ENCODE measurements around the gene ZNF611. TPM values are rescaled to one million over a fixed set of nuclear protein-coding genes. Genes with fewer than 3 reads are reported as not detected.
A peak's percentile ranks its signal among the peaks of the same experiment; 100 is the strongest.

Gene ZNF611
- total and polyA plus RNA-seq, 2 of the 13 experiments (the other 11 are each of a cell fraction or from before 2014, with no cell fraction given), result 2.7 to 4.1 TPM

DNA sequence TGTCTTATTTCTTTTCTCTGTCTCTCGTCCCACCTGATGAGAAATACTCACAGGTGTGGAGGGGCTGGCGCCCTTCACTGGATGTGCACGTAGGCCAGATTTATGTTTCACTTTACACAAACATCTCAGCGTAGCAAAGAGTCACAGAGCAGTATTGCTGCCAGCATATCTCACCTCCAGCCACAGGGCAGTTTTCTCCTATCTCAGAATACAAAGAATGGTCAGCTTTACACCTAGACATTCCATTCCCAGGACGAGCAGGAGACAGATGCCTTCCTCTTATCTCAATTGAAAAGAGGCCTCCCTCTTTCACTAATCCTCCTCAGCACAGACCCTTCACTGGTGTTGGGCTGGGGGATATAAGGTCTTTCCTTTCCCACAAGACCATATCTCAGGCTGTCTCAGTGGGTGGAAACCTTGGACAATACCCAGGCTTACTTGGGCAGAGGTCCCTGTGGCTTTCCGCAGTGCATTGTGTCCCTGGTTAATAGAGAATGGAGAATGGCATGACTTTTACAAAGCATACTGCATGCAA is 7.2 kb upstream of the ZNF611 start:
- Histone ChIP-seq H3K4me3 (replicated peaks in 1 of 3; ENCODE audit: insufficient read depth in 1 of 3, low read depth in 2 of 3, low read length in 3 of 3) (no peak overlapping the region), H3K36me3 (replicated peaks in 1 of 2; ENCODE audit: control insufficient read depth in 1 of 2, insufficient read depth in 2 of 2, low read length in 2 of 2) (no peaks in the 10 kb centered on the region), H3K9ac (ENCODE audit: insufficient read depth, low read depth, low read length) (no peak overlapping the region), H3K27ac (ENCODE audit: extremely low read length, insufficient read depth, low read length) (no peak overlapping the region), H3K4me1 (ENCODE audit: insufficient read depth, low read length) (peaks cover 36% of the 10 kb centered on the region), H3K27me3 (ENCODE audit: control insufficient read depth in 1 of 2, insufficient read depth in 2 of 2, low read length in 2 of 2) (no peaks in the 10 kb centered on the region), H3K9me3 (ENCODE audit: low read length) (peaks cover 11% of the 10 kb centered on the region; the same call in 1 of the 2 replicates), H3K79me2 (ENCODE audit: insufficient read depth, low read length) (no peaks in the 10 kb centered on the region), H3K4me2 (ENCODE audit: low read depth, low read length) (peak overlapping the region; percentile 27; the same call in 1 of the 2 replicates), H4K20me1 (ENCODE audit: insufficient read depth, low read length) (no peaks in the 10 kb centered on the region), H2AFZ (ENCODE audit: low read length) (no peak overlapping the region)
- in situ Hi-C loops (cut with HindIII; ENCODE audit: extremely low pct_ligation_motif_present, low pct_unique_long_range_greater_than_20kb), result no loop called here
- CTCF ChIA-PET (ENCODE audit: low intra/inter-chr PET ratio, low total read pairs), result no interaction called here
- FAIRE-seq (no peak), ATAC-seq (no peak), DNase-seq (ENCODE audit: low spot score) (no peak)
- intact Hi-C loops (cut with micrococcal nuclease; ENCODE audit: unreplicated experiment), result loop anchor here (10.0 kb wide), 1 partner anchor 417 kb away; no protein-coding TSS in a partner anchor
- POLR2A ChIA-PET, result no interaction called here
- BruUV-seq (replicated peaks), result no TSS peak
- no peak for TF ChIP-seq GFI1 (CRISPR knock-in tag; IDR thresholded peaks at IDR 0.05; ENCODE audit: borderline replicate concordance)
- TF ChIP-seq EED (CRISPR knock-in tag; IDR thresholded peaks at IDR 0.05), result no peak
- no peak for TF ChIP-seq ZSCAN31 (CRISPR knock-in tag; IDR thresholded peaks at IDR 0.05; ENCODE audit: low read depth)
- no peak for TF ChIP-seq ZNF432 (CRISPR knock-in tag; IDR thresholded peaks at IDR 0.05; ENCODE audit: borderline replicate concordance)
- TF ChIP-seq, protein P1, sequence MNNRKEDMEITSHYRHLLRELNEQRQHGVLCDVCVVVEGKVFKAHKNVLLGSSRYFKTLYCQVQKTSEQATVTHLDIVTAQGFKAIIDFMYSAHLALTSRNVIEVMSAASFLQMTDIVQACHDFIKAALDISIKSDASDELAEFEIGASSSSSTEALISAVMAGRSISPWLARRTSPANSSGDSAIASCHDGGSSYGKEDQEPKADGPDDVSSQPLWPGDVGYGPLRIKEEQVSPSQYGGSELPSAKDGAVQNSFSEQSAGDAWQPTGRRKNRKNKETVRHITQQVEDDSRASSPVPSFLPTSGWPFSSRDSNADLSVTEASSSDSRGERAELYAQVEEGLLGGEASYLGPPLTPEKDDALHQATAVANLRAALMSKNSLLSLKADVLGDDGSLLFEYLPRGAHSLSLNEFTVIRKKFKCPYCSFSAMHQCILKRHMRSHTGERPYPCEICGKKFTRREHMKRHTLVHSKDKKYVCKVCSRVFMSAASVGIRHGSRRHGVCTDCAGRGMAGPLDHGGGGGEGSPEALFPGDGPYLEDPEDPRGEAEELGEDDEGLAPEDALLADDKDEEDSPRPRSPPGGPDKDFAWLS (CRISPR knock-in tag; IDR thresholded peaks at IDR 0.05; ENCODE audit: borderline replicate concordance), result no peak
- TF ChIP-seq, protein P2, sequence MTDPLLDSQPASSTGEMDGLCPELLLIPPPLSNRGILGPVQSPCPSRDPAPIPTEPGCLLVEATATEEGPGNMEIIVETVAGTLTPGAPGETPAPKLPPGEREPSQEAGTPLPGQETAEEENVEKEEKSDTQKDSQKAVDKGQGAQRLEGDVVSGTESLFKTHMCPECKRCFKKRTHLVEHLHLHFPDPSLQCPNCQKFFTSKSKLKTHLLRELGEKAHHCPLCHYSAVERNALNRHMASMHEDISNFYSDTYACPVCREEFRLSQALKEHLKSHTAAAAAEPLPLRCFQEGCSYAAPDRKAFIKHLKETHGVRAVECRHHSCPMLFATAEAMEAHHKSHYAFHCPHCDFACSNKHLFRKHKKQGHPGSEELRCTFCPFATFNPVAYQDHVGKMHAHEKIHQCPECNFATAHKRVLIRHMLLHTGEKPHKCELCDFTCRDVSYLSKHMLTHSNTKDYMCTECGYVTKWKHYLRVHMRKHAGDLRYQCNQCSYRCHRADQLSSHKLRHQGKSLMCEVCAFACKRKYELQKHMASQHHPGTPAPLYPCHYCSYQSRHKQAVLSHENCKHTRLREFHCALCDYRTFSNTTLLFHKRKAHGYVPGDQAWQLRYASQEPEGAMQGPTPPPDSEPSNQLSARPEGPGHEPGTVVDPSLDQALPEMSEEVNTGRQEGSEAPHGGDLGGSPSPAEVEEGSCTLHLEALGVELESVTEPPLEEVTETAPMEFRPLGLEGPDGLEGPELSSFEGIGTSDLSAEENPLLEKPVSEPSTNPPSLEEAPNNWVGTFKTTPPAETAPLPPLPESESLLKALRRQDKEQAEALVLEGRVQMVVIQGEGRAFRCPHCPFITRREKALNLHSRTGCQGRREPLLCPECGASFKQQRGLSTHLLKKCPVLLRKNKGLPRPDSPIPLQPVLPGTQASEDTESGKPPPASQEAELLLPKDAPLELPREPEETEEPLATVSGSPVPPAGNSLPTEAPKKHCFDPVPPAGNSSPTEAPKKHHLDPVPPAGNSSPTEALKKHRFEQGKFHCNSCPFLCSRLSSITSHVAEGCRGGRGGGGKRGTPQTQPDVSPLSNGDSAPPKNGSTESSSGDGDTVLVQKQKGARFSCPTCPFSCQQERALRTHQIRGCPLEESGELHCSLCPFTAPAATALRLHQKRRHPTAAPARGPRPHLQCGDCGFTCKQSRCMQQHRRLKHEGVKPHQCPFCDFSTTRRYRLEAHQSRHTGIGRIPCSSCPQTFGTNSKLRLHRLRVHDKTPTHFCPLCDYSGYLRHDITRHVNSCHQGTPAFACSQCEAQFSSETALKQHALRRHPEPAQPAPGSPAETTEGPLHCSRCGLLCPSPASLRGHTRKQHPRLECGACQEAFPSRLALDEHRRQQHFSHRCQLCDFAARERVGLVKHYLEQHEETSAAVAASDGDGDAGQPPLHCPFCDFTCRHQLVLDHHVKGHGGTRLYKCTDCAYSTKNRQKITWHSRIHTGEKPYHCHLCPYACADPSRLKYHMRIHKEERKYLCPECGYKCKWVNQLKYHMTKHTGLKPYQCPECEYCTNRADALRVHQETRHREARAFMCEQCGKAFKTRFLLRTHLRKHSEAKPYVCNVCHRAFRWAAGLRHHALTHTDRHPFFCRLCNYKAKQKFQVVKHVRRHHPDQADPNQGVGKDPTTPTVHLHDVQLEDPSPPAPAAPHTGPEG (CRISPR knock-in tag; IDR thresholded peaks at IDR 0.05), result no peak
- TF ChIP-seq, protein P3, sequence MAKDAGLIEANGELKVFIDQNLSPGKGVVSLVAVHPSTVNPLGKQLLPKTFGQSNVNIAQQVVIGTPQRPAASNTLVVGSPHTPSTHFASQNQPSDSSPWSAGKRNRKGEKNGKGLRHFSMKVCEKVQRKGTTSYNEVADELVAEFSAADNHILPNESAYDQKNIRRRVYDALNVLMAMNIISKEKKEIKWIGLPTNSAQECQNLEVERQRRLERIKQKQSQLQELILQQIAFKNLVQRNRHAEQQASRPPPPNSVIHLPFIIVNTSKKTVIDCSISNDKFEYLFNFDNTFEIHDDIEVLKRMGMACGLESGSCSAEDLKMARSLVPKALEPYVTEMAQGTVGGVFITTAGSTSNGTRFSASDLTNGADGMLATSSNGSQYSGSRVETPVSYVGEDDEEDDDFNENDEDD (CRISPR knock-in tag; IDR thresholded peaks at IDR 0.05; ENCODE audit: borderline replicate concordance), result no peak
- no peak for TF ChIP-seq MAFK (conservative IDR thresholded peaks at IDR 0.05 in 1 of 2, IDR thresholded peaks at IDR 0.05 in 1 of 2; ENCODE audit: low read length in 2 of 2)
- TF ChIP-seq PAWR (CRISPR knock-in tag; IDR thresholded peaks at IDR 0.05; ENCODE audit: borderline replicate concordance), result no peak
- no peak for TF ChIP-seq ZKSCAN5 (CRISPR knock-in tag; IDR thresholded peaks at IDR 0.05)
- no peak for TF ChIP-seq SRSF1 (optimal IDR thresholded peaks at IDR 0.05; ENCODE audit: low read depth, low read length)
- no peak for TF ChIP-seq CCDC6 (CRISPR knock-in tag; IDR thresholded peaks at IDR 0.05)
- no peak for TF ChIP-seq ZNF75D (CRISPR knock-in tag; IDR thresholded peaks at IDR 0.05; ENCODE audit: borderline replicate concordance)
- 57% methylated on average over 6 of the region's 6 CpGs for WGBS (ENCODE audit: low lambda C conversion rate)

Data from HepG2 (cell line).